B cell (primary cell): ENCODE measurements around the gene ARMC9. TPM values are rescaled to one million over a fixed set of nuclear protein-coding genes. Genes with fewer than 3 reads are reported as not detected.

ENCODE experiments used
- ATAC-seq: fragments of 200-7000 bp; cut with Tn5 transposase; one replicate; pipeline ENCODE4 v1.10.0; 2021; ENCODE audit warnings: low read depth, mild to moderate bottlenecking, moderate number of reproducible peaks, moderate library complexity
- CTCF ChIA-PET: fragments of 350-600 bp; sonication (Branson Sonifier 250); formaldehyde crosslinking; loops from one replicate; lab custom pipeline; 2021; ENCODE audit warnings: antibody characterized with exemption, inconsistent platforms; lab: Charles Lee
- POLR2A ChIA-PET: fragments of 350-600 bp; sonication (Branson Sonifier 250); formaldehyde crosslinking; loops from one replicate; lab custom pipeline; 2021; ENCODE audit warnings: antibody characterized with exemption; lab: Charles Lee
- DNase-seq: peaks from one replicate; pipeline ENCODE4 v3.0.0; 2013
- H2AFZ ChIP-seq: 2 replicates; pipeline ENCODE4 v1.6.1; 2012; ENCODE audit warnings: mild to moderate bottlenecking, low read depth, low read length; ENCODE audit not compliant: insufficient read depth, poor library complexity, severe bottlenecking
- H3K27ac ChIP-seq, 2 donors: 1 replicate in 1 of 2; 2 replicates in 1 of 2; pipeline ENCODE4 v1.5.1; 2012 to 2013; ENCODE audit warnings: low read length in 2 of 2, mild to moderate bottlenecking in 2 of 2, moderate library complexity in 1 of 2
- H3K27me3 ChIP-seq, 4 experiments: fragments of 200-600 bp in 1 of 4; sonication (generic) in 1 of 4; replicated peaks in 1 of 4; 1 replicate in 2 of 4; 2 replicates in 2 of 4; pipeline versions ENCODE4 v1.6.1 to v1.7.0; 2013 to 2016; ENCODE audit warnings: low read length in 3 of 4, mild to moderate bottlenecking in 2 of 4, mixed read lengths in 1 of 4, moderate library complexity in 1 of 4; ENCODE audit not compliant: insufficient read depth in 4 of 4, control insufficient read depth in 3 of 4; ENCODE audit errors: control extremely low read depth in 1 of 4
- H3K36me3 ChIP-seq, 2 experiments: replicated peaks in 1 of 2; 1 replicate in 1 of 2; 2 replicates in 1 of 2; pipeline versions ENCODE4 v1.6.1 to v1.7.1; 2013; ENCODE audit warnings: low read length in 1 of 2; ENCODE audit not compliant: insufficient read depth in 2 of 2, control insufficient read depth in 1 of 2; ENCODE audit errors: control extremely low read depth in 1 of 2, extremely low read depth in 1 of 2
- H3K4me1 ChIP-seq, 2 donors: fragments of 200-600 bp in 1 of 2; sonication (generic) in 1 of 2; 1 replicate in 1 of 2; 2 replicates in 1 of 2; pipeline versions ENCODE4 v1.5.1 to v1.6.1; 2013 to 2017; ENCODE audit warnings: low read length in 2 of 2; ENCODE audit not compliant: control insufficient read depth in 2 of 2, insufficient read depth in 2 of 2
- H3K4me2 ChIP-seq: replicated peaks from 2 replicates; pipeline ENCODE3; 2012; ENCODE audit warnings: mild to moderate bottlenecking, low read depth, low read length; ENCODE audit not compliant: poor library complexity, severe bottlenecking
- H3K4me3 ChIP-seq, 5 experiments: fragments of 200-600 bp in 1 of 5; sonication (generic) in 1 of 5; 1 replicate in 3 of 5; 2 replicates in 2 of 5; pipeline versions ENCODE4 v1.5.1 to v1.7.0; 2011 to 2016; ENCODE audit warnings: low read length in 4 of 5, mild to moderate bottlenecking in 4 of 5, low read depth in 2 of 5, control low read depth in 1 of 5, moderate library complexity in 1 of 5; ENCODE audit not compliant: insufficient read depth in 1 of 5; ENCODE audit errors: control extremely low read depth in 1 of 5, extremely low read depth in 1 of 5
- H3K79me2 ChIP-seq: fragments of 200-600 bp; sonication (generic); one replicate; pipeline ENCODE4 v1.6.0; 2016; ENCODE audit warnings: low read length; ENCODE audit not compliant: control insufficient read depth, insufficient read depth
- H3K9ac ChIP-seq: fragments of 200-600 bp; sonication (generic); 2 replicates; pipeline ENCODE4 v1.6.1; 2017; ENCODE audit warnings: mild to moderate bottlenecking, low read length, moderate library complexity
- H3K9me3 ChIP-seq, 3 donors: one replicate each; pipeline versions ENCODE4 v1.6.1 to v1.7.1; 2013; ENCODE audit warnings: low read length in 2 of 3; ENCODE audit not compliant: control insufficient read depth in 2 of 3, insufficient read depth in 1 of 3; ENCODE audit errors: control extremely low read depth in 1 of 3
- H4K20me1 ChIP-seq: 2 replicates; pipeline ENCODE4 v1.6.0; 2012; ENCODE audit warnings: mild to moderate bottlenecking, low read length; ENCODE audit not compliant: insufficient read depth, control insufficient read depth, poor library complexity, severe bottlenecking
- H3K27ac Mint-ChIP-seq: one replicate; pipeline ENCODE4 v1.8.0; 2021; ENCODE audit warnings: mixed read lengths
- H3K27me3 Mint-ChIP-seq: one replicate; pipeline ENCODE4 v1.8.0; 2021; ENCODE audit warnings: mixed read lengths
- H3K4me1 Mint-ChIP-seq: one replicate; pipeline ENCODE4 v1.8.0; 2021; ENCODE audit warnings: mixed read lengths
- H3K4me3 Mint-ChIP-seq: one replicate; pipeline ENCODE4 v1.8.0; 2021; ENCODE audit warnings: mixed read lengths
- H3K9me3 Mint-ChIP-seq: one replicate; pipeline ENCODE4 v1.8.0; 2022; ENCODE audit warnings: mixed read lengths; ENCODE audit not compliant: insufficient read depth
- CTCF ChIP-seq: fragments of 200-600 bp; IDR thresholded peaks from one replicate; pipeline ENCODE4 v1.8.0; 2022; ENCODE audit warnings: antibody characterized with exemption, mild to moderate bottlenecking
- EZH2 ChIP-seq: IDR thresholded peaks from 2 replicates; pipeline ENCODE4 v1.6.1; 2012; ENCODE audit warnings: borderline replicate concordance, low read depth, mild to moderate bottlenecking, moderate library complexity, low read length; ENCODE audit not compliant: insufficient read depth, poor library complexity, severe bottlenecking
- WGBS: methylation state at CpG from one replicate; pipeline ENCODE4 v1.1.5; 2013; ENCODE audit warnings: missing lambda C conversion rate; ENCODE audit not compliant: insufficient coverage; 5-methylcytosine and 5-hydroxymethylcytosine counted together
- intact Hi-C: fragments of 100-400 bp; cut with micrococcal nuclease; formaldehyde crosslinking; loops from one replicate; pipeline ENCODE4 v1.10.0; 2022
- polyA plus RNA-seq: library from polyadenylated mRNA; depleted of rRNA; stranded (reverse); fragments of >200 nt; gene quantifications from 2 replicates; pipeline ENCODE4 v1.2.3, GENCODE V29; 2012
- total RNA-seq, 2 donors: library from RNA; stranded (reverse); fragments of 120-200 nt in 1 of 2; gene quantifications; 1 replicate in 1 of 2; 2 replicates in 1 of 2; pipeline versions ENCODE4 v1.2.3 to v1.2.4, GENCODE V29; 2013 to 2022

ARMC9 gene
- total and polyA plus RNA-seq, 2 donors (not counting 1 experiment from before 2014, with no cell fraction given): 0.40 to 5.4 TPM

- intact Hi-C loops: no loop called here
- Mint-ChIP-seq H3K27me3 (no peaks in the 10 kb centered on the region), H3K9me3 (no peaks in the 10 kb centered on the region), H3K27ac (no peak overlapping the region), H3K4me1 (no peaks in the 10 kb centered on the region), H3K4me3 (no peak overlapping the region)
- ChIA-PET POLR2A (no interaction called here), CTCF (interaction anchor here (0.7 to 2.6 kb wide), 3 partner anchors 10 to 1379 kb away, joined by 3 to 9 read pairs (median 4); no protein-coding TSS in a partner anchor)
- WGBS: 100% methylated on average over 2 of the region's 3 CpGs
- Histone ChIP-seq H3K4me1 (no peaks in the 10 kb centered on the region), H3K79me2 (no peaks in the 10 kb centered on the region), H3K4me2 (no peak overlapping the region), H3K36me3 (no peaks in the 10 kb centered on the region), H3K27me3 (no peaks in the 10 kb centered on the region), H2AFZ (no peak overlapping the region), H3K27ac (no peak overlapping the region), H3K9ac (no peak overlapping the region), H3K4me3 (no peak overlapping the region), H3K9me3 (no peaks in the 10 kb centered on the region), H4K20me1 (no peaks in the 10 kb centered on the region)
- TF ChIP-seq CTCF (no peak), EZH2 (no peak)
- DNase-seq (no peak), ATAC-seq (no peak)
Measured at GRCh38 chr2:231218366-231218765, 19.9 kb downstream of the ARMC9 start.

DNA sequence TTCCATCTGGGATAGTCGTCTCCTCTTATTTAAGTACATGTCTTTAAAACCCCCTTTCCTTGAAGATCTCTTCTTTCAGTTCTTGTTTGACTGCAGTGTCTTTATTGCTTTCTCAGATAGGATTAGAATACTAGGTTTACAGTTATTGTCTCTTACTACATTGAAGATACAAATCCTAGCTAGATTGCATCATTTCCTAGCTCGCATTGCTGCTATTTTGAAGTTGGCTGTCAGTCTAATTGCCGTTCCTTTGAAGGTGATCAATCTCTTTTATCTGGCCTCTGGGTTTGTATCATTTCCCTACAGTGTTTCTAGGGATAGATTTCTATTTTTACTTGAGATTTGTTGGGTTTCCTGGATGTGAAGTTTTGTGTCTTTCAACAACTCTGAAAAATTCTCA, 20.9 kb downstream of the ARMC9 start:
- 100% methylated on average over 1 of the region's 3 CpGs for WGBS
- Histone ChIP-seq H3K9me3 (no peaks in the 10 kb centered on the region), H3K36me3 (no peaks in the 10 kb centered on the region), H3K27ac (no peak overlapping the region), H3K79me2 (no peaks in the 10 kb centered on the region), H2AFZ (no peak overlapping the region), H3K4me2 (no peak overlapping the region), H3K9ac (no peak overlapping the region), H3K4me1 (no peaks in the 10 kb centered on the region), H3K4me3 (no peak overlapping the region), H4K20me1 (no peaks in the 10 kb centered on the region), H3K27me3 (no peaks in the 10 kb centered on the region)
- Mint-ChIP-seq H3K27me3 (no peaks in the 10 kb centered on the region), H3K4me3 (no peak overlapping the region), H3K4me1 (no peaks in the 10 kb centered on the region), H3K27ac (no peak overlapping the region), H3K9me3 (no peaks in the 10 kb centered on the region)
- ChIA-PET CTCF (interaction anchor here (1.2 to 2.6 kb wide), 2 partner anchors 9 to 196 kb away, joined by 4 to 9 read pairs; no protein-coding TSS in a partner anchor), POLR2A (no interaction called here)
- ATAC-seq: no peak
- DNase-seq: no peak
- TF ChIP-seq EZH2 (no peak), CTCF (no peak)
- intact Hi-C loops: no loop called here
